ENCODE results near the gene CHD8.

Gene CHD8

DNA sequence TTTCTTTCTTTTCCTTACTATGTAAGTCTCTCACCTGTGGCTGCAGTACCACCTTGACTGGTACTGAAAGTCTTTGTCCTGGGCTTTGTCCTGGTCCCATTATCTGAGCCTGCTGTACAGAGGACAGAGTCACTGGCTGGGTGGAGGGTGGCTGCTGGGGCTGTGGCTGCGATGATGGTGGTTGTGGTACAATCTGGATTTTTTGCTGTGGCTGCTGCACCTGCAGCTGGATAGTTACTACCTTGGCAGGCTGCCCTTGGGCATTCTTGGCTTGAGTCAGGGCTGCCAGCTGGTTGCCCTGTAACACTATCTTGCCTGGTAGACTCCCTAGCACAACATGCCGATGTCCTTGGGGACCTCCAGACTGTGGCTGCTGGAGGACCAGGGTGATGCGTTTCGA, 27.0 kb downstream of the CHD8 start:
- peaks cover 55% of the 10 kb centered on the region for H3K36me3 ChIP-seq (replicated peaks)
- no peaks in the 10 kb centered on the region for H3K27me3 ChIP-seq (replicated peaks)
- TF ChIP-seq, protein P1, sequence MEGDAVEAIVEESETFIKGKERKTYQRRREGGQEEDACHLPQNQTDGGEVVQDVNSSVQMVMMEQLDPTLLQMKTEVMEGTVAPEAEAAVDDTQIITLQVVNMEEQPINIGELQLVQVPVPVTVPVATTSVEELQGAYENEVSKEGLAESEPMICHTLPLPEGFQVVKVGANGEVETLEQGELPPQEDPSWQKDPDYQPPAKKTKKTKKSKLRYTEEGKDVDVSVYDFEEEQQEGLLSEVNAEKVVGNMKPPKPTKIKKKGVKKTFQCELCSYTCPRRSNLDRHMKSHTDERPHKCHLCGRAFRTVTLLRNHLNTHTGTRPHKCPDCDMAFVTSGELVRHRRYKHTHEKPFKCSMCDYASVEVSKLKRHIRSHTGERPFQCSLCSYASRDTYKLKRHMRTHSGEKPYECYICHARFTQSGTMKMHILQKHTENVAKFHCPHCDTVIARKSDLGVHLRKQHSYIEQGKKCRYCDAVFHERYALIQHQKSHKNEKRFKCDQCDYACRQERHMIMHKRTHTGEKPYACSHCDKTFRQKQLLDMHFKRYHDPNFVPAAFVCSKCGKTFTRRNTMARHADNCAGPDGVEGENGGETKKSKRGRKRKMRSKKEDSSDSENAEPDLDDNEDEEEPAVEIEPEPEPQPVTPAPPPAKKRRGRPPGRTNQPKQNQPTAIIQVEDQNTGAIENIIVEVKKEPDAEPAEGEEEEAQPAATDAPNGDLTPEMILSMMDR (IDR thresholded peaks at IDR 0.05; ENCODE audit: low read depth, low read length, missing control alignments) = no peak

DNA sequence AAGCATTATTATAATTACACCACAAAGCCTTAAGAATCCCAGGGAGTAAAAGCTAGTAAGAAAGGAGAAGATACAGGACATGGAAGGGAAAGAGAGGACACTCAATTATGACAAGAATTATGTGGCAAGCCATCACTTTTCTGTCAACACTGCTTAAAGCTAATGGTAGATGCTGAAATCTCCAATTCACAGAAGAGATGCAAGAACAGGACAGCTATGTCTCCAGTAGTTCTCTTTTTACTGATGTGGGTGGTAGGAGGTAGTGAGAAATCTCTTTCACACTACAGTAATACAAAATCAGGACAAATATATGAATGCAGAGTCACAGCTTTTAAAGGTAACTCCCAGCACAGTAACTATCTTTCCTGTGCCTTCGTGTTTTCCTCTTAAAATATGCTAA, 29.2 kb downstream of the CHD8 start:
- Histone ChIP-seq H3K27ac (no peak overlapping the region), H3K36me3 (replicated peaks) (peaks cover 74% of the 10 kb centered on the region), H3K4me3 (ENCODE audit: low read depth, low read length) (no peak overlapping the region), H3K27me3 (replicated peaks) (no peaks in the 10 kb centered on the region)
- TF ChIP-seq, protein P1 (IDR thresholded peaks at IDR 0.05; ENCODE audit: low read depth, low read length, missing control alignments) = no peak
- no peak for DNase-seq
- in situ Hi-C loops (cut with HindIII; ENCODE audit: low pct_ligation_motif_present, low sequenced_read_pairs) = no loop called here

More for the DNA sequence above, 27.0 kb downstream of the CHD8 start:
- in situ Hi-C loops (cut with HindIII; ENCODE audit: low pct_ligation_motif_present, low sequenced_read_pairs) = no loop called here
- no peak overlapping the region for H3K4me3 ChIP-seq (ENCODE audit: low read depth, low read length)
- no peak overlapping the region for H3K27ac ChIP-seq
- no peak for DNase-seq

DNA sequence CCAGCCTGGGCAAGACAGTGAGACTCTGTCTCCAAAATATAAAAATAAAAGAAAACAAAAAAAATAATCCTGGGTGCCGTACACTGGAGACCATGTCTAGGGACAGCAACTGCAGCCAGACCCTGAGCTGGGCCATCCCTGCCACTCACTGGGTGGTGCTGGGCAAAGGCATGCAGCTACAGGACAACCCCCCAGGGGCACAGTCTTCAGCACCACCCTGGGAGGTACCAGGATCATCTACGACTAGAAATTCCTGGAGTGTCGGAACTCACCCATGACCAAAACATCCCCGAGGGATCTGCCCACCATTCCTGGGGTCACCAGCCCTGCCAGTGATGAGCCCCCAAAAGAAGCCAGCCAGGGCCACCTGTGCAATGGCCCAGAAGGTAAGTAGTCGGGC, 36.4 kb downstream of the CHD8 start:
- no peak overlapping the region for H3K4me3 ChIP-seq (ENCODE audit: low read depth, low read length)

DNA sequence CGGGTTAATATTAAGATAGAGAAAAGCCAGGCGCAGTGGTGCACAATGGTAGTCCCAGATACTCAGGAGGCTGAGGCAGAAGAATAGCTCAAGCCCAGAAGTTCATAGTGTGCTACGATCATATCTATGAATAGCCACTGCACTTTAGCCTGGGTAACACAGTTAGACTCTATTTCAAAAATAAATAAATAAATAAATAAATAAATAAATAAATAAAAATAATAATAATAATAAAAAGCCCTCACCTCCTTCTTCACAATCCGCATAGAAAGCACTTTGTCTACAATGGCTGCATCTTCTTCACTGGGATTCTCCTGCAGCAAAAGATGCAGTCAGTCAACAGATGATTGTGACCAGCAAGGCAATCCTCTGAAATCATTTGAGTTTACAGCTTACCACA, 40.6 kb downstream of the CHD8 start:
- Histone ChIP-seq H3K27me3 (replicated peaks) (no peaks in the 10 kb centered on the region), H3K4me3 (ENCODE audit: low read depth, low read length) (no peak overlapping the region), H3K36me3 (replicated peaks) (peaks cover 65% of the 10 kb centered on the region), H3K27ac (no peak overlapping the region)
- in situ Hi-C loops (cut with HindIII; ENCODE audit: low pct_ligation_motif_present, low sequenced_read_pairs) = no loop called here
- DNase-seq = no peak
- TF ChIP-seq, protein P1 (IDR thresholded peaks at IDR 0.05; ENCODE audit: low read depth, low read length, missing control alignments) = no peak

More for the DNA sequence above, 36.4 kb downstream of the CHD8 start:
- Histone ChIP-seq H3K36me3 (replicated peaks) (peaks cover 58% of the 10 kb centered on the region), H3K27ac (no peak overlapping the region), H3K27me3 (replicated peaks) (no peaks in the 10 kb centered on the region)
- TF ChIP-seq, protein P1 (IDR thresholded peaks at IDR 0.05; ENCODE audit: low read depth, low read length, missing control alignments) = no peak
- in situ Hi-C loops (cut with HindIII; ENCODE audit: low pct_ligation_motif_present, low sequenced_read_pairs) = no loop called here
- no peak for DNase-seq

DNA sequence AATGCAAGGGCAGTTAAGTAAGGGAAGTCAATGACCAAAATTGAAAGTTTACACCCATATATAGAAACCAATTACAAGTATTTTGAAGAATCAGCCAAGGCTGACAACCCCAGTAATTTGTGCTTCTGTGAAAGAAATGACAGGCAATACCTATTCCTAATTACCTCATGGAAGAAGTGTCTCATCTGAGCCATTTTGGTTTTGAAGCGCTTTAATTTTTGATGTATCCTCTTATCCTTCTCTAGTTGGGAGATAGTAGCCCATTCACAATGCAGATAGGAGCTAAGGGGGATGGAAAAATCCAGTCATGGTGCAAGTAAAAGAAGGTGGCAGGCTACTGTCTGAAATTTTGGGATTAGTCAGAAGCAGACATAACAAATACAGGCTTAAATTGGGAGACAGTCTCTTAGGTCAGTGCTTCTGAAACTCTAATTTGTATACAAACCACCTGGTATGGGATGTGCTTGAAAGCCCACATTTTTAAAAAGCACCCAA, 41.7 kb downstream of the CHD8 start:
- in situ Hi-C loops (cut with HindIII; ENCODE audit: low pct_ligation_motif_present, low sequenced_read_pairs) = no loop called here
- Histone ChIP-seq H3K27ac (no peak overlapping the region), H3K4me3 (ENCODE audit: low read depth, low read length) (no peak overlapping the region), H3K36me3 (replicated peaks) (peaks cover 66% of the 10 kb centered on the region), H3K27me3 (replicated peaks) (no peaks in the 10 kb centered on the region)
- TF ChIP-seq, protein P1 (IDR thresholded peaks at IDR 0.05; ENCODE audit: low read depth, low read length, missing control alignments) = no peak
- DNase-seq = no peak

DNA sequence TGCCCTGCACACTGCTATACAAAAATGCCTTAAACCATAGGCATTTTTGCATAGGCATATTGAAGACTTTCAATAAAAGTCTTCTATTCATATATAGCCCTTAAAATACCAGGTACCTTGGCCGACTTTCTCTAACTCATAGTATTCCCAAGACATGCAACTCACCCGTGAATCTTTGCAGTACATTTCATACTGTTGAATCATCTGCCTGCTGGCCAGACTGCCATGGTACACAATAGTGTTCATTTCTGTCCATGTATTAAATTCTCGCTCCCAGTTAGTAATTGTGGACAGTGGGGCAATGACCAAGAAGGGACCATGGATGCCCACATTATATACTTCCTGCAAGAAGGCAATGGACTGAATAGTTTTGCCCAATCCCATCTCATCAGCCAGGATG, 47.8 kb downstream of the CHD8 start:
- in situ Hi-C loops (cut with HindIII; ENCODE audit: low pct_ligation_motif_present, low sequenced_read_pairs) = no loop called here
- peak overlapping the region; percentile 24 for H3K27ac ChIP-seq
- DNase-seq = peak; percentile 81
- H3K36me3 ChIP-seq (replicated peaks) = peaks cover 84% of the 10 kb centered on the region
- TF ChIP-seq, protein P1 (IDR thresholded peaks at IDR 0.05; ENCODE audit: low read depth, low read length, missing control alignments) = peak; percentile 28
- H3K4me3 ChIP-seq (ENCODE audit: low read depth, low read length) = no peak overlapping the region
- no peaks in the 10 kb centered on the region for H3K27me3 ChIP-seq (replicated peaks)
